Measurements from ENCODE around the gene RHEB.

RHEB gene

DNA sequence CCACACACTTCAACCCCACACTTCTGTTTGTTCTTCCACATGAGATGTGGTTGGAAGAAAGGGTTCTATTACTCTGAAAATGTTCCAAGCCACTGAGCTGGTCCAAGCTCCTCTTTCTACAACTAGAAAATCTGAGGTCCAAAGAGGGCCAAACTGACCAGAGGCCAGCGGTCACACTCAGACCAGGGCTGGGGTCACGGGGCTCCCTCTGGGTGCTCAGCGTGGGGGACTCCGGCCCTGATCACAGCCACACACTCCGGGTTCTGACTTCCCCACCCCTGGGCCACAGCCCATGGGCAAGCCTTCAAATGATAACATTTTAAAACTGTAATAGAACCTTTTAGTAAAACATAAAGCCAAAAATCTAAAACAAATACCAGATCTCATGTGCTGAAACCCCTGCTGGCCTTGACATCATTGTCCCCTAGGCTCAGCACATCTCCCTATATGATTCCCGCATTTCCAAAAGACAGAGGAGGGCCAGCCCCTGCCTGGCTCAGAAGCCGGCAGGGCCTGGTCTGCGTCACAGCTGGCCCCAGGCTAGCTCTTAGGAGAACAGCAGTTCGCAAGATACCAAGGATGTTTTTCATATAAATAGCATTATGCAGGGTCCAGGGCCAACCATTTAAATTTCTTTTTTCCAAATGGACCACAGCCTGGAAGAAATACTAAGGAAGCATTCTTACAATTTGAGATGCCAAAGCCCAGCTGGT, 83.1 kb downstream of the RHEB start:
- H3K36me3 ChIP-seq (ENCODE audit: insufficient read depth, low read length): no peaks in the 10 kb centered on the region
- H3K9ac ChIP-seq (ENCODE audit: low read depth, low read length): no peak overlapping the region
- no peaks in the 10 kb centered on the region for H3K9me3 ChIP-seq (ENCODE audit: control insufficient read depth, insufficient read depth, low read length)
- H3K4me1 ChIP-seq (ENCODE audit: insufficient read depth, low read length): peaks cover 5% of the 10 kb centered on the region; the same call in 1 of the 2 replicates

DNA sequence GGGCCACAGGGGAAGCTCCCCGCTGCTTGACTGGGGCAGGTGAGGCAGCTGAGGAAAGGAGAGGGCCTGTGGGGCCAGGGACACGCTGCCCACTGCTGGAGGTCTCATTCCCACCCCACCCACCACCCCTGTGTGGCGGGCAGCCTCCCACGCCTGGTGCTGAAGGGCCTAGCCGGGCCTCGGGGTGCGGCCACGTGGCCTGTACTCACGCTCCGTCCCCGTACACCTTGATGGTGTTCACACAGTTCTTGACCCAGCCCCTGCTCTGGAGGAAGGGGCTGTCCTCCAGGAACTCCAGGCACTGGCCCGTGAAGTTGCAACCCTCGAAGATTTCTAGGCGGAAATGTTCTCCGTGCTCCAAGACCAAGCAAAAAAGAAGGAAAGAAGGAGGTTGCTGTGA, 83.7 kb downstream of the RHEB start:
- no peaks in the 10 kb centered on the region for H3K36me3 ChIP-seq (ENCODE audit: insufficient read depth, low read length)
- no peaks in the 10 kb centered on the region for H3K4me1 ChIP-seq (ENCODE audit: insufficient read depth, low read length)
- H3K9me3 ChIP-seq (ENCODE audit: control insufficient read depth, insufficient read depth, low read length): no peaks in the 10 kb centered on the region
- no peak overlapping the region for H3K9ac ChIP-seq (ENCODE audit: low read depth, low read length)

GRCh38 chr7:151435103-151435916, 84.4 kb downstream of the RHEB start:
- Histone ChIP-seq H3K9ac (ENCODE audit: low read depth, low read length) (no peak overlapping the region), H3K9me3 (ENCODE audit: control insufficient read depth, insufficient read depth, low read length) (no peaks in the 10 kb centered on the region), H3K4me1 (ENCODE audit: insufficient read depth, low read length) (peaks cover 2% of the 10 kb centered on the region; the same call in 1 of the 2 replicates), H3K36me3 (ENCODE audit: insufficient read depth, low read length) (no peaks in the 10 kb centered on the region)

GRCh38 chr7:151434549-151434948, 85.1 kb downstream of the RHEB start:
- no peak overlapping the region for H3K9ac ChIP-seq (ENCODE audit: low read depth, low read length)
- no peaks in the 10 kb centered on the region for H3K9me3 ChIP-seq (ENCODE audit: control insufficient read depth, insufficient read depth, low read length)
- peaks cover 9% of the 10 kb centered on the region; the same call in 1 of the 2 replicates for H3K4me1 ChIP-seq (ENCODE audit: insufficient read depth, low read length)
- no peaks in the 10 kb centered on the region for H3K36me3 ChIP-seq (ENCODE audit: insufficient read depth, low read length)

DNA sequence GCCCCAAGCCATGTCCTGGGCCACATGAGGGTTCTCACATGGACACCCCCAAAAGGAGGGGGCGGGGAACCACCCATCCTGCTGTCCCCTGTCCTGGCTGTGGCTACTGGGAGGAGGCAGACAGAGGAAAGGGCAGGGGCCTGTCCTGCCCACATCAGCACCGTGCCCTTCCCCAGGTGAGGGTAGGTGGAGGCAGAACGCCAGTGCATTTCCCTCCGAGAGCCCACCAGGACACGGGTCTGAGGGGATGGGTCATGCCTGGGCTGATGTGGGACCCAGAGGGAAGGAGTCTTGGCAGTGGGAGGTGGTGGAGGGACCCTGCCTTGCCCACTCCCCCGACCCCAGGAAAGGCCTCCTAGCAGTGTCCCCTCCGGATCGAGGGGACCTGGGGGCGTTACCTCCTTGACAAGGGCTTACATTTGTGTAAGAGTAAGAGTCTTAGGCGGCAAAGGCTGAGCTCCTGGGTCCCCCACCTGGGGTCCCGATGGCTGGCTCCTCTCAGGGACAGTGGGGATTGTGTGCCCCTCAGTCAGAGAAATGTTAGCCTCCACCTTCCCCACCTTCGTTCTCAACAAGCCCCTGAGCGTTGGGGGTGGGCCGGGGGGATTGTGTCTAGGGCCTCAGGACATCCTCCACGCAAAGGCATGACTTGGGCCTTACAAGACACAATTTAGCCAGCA, 85.8 kb downstream of the RHEB start:
- Histone ChIP-seq H3K9me3 (ENCODE audit: control insufficient read depth, insufficient read depth, low read length) (no peaks in the 10 kb centered on the region), H3K9ac (ENCODE audit: low read depth, low read length) (no peak overlapping the region), H3K36me3 (ENCODE audit: insufficient read depth, low read length) (no peaks in the 10 kb centered on the region), H3K4me1 (ENCODE audit: insufficient read depth, low read length) (peaks cover 15% of the 10 kb centered on the region; the same call in 1 of the 2 replicates)

DNA sequence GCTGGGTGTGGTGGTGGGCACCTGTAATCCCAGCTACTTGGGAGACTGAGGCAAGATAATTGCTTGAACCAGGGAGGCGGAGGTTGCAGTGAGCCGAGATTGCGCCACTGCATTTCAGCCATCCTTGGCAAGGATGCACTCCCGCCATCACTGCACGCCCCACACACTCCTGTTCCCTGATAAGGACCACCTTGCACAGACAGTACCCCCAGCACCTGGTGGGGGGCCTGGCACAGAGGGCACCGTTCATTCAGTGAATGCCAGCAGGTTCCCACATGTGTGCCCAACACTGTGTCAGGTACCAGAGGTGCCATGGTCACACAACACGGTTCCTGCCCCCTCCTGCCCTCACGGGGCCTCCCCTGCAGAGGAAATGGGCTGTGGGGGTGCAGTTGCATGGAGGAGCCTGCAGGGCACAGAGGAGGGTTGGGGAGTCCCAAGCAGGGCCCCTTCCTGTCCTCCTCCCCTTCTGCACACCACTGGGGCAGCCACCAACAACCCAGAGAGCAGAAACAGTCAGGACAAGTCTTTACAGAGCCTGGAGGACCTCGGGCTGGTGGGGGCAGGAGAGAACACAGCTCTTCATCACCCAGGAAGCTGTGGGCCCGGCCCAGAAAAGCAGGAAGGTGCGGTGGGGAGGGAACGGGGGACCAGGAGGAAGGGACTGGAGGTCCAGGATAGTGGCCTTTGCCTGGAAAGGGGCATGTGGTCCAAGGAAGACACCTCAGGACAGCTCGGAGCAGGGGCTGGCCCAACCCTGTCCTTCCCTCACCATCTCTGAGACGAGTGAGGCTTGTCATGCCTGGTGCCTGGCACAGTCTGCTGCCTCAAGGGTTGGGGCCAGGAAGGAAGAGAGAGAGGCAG, 86.8 kb downstream of the RHEB start:
- H3K4me1 ChIP-seq (ENCODE audit: insufficient read depth, low read length): peaks cover 24% of the 10 kb centered on the region; the same call in 1 of the 2 replicates
- H3K36me3 ChIP-seq (ENCODE audit: insufficient read depth, low read length): no peaks in the 10 kb centered on the region
- no peak overlapping the region for H3K9ac ChIP-seq (ENCODE audit: low read depth, low read length)
- no peaks in the 10 kb centered on the region for H3K9me3 ChIP-seq (ENCODE audit: control insufficient read depth, insufficient read depth, low read length)

DNA sequence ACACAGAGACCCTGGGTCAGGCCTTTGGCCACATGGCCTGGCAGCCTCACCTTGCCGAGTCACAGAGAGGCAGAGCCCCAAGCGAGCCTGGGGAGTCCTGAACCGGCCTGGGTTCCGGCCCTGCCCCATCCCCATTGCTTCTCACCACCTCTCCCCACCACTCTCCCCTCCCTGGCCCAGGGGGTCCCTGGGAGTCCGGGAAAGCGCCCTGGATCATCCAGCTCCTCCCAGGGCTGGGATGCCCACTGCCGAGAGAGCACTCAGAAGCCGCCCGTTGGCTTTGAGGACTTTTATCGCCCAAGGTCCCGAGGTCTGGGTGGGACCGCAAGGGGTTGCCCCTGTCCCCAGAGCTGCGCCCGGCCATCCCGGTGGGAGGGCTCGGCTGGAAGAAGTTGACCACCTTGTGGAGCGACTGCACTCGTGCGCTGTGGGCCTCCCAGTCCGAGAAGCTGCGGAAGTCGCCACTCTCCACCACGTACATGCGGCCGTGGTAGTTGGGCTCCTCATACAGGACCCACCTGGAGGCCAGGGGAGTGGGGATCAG, 87.9 kb downstream of the RHEB start:
- Histone ChIP-seq H3K9me3 (ENCODE audit: control insufficient read depth, insufficient read depth, low read length) (no peaks in the 10 kb centered on the region), H3K9ac (ENCODE audit: low read depth, low read length) (no peak overlapping the region), H3K4me1 (ENCODE audit: insufficient read depth, low read length) (peaks cover 24% of the 10 kb centered on the region; the same call in 1 of the 2 replicates), H3K36me3 (ENCODE audit: insufficient read depth, low read length) (no peaks in the 10 kb centered on the region)

DNA sequence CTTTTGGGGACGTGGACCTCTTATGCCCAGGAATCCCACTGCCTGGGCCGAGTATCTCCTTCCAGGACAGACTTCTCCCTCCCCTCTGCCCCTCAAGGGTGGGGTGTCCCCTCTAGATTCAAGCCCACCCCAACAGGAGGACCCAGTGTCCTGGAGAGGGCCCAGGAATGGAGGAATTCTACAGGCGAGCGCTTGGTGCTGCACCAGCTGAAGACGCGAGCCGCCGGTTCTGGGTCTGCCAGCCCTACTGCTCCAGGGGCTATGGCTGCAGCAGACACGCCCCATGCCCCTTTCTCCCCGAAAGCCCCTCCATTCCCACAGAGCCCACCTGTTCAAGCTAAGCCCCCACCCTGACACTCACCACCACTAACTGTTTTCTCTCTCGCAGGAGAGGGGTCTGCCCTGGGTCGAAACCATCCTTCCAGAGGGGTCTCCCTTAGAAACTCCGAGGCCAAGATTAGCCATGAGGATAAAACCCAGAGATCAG, 88.4 kb downstream of the RHEB start:
- no peak overlapping the region for H3K9ac ChIP-seq (ENCODE audit: low read depth, low read length)
- no peaks in the 10 kb centered on the region for H3K9me3 ChIP-seq (ENCODE audit: control insufficient read depth, insufficient read depth, low read length)
- peaks cover 24% of the 10 kb centered on the region; the same call in 1 of the 2 replicates for H3K4me1 ChIP-seq (ENCODE audit: insufficient read depth, low read length)
- H3K36me3 ChIP-seq (ENCODE audit: insufficient read depth, low read length): no peaks in the 10 kb centered on the region

DNA sequence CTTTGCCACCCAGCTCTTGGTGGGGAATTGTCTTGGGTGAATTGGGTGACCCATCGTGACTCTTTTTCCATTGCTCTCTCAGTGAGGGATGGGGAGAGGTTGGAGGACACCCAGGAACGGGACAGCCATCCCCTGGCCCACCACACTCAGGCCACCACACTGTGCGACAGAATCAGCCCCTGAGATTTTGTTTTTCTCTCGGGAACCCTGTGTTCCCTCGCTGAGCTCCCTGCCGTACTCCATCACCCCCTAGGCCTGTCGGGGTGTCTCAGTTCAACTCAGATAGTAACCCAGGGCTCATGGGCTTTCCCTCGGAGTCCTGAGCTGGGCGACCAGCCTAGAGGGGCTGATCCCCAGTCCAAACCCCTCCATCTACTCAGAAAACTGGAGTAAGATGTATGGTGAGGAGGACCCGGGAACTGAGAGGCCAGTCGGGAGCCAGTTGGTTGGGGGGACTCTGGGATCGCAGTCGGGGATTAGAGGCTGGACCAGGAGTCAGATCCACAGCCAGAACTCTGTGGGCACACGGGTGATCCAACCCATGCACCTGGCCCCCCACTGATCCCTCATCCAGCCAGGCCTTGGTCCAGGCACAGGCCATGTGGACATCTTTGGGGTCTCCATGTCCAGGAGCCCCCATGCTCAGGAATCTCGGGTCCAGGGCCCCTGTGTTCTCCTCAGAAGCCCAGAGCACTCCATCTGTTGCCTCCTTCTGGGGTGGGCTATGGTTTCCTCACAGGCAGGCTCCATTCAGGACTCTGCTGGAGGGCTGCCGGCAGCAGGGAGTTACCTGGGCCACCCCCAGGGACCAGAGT, 89.1 kb downstream of the RHEB start:
- Histone ChIP-seq H3K9ac (ENCODE audit: low read depth, low read length) (no peak overlapping the region), H3K9me3 (ENCODE audit: control insufficient read depth, insufficient read depth, low read length) (no peaks in the 10 kb centered on the region), H3K36me3 (ENCODE audit: insufficient read depth, low read length) (no peaks in the 10 kb centered on the region), H3K4me1 (ENCODE audit: insufficient read depth, low read length) (peaks cover 24% of the 10 kb centered on the region; the same call in 1 of the 2 replicates)

GRCh38 chr7:151429560-151430331, 89.9 kb downstream of the RHEB start:
- Histone ChIP-seq H3K9me3 (ENCODE audit: control insufficient read depth, insufficient read depth, low read length) (no peaks in the 10 kb centered on the region), H3K4me1 (ENCODE audit: insufficient read depth, low read length) (peaks cover 24% of the 10 kb centered on the region; the same call in 1 of the 2 replicates), H3K9ac (ENCODE audit: low read depth, low read length) (no peak overlapping the region), H3K36me3 (ENCODE audit: insufficient read depth, low read length) (no peaks in the 10 kb centered on the region)

DNA sequence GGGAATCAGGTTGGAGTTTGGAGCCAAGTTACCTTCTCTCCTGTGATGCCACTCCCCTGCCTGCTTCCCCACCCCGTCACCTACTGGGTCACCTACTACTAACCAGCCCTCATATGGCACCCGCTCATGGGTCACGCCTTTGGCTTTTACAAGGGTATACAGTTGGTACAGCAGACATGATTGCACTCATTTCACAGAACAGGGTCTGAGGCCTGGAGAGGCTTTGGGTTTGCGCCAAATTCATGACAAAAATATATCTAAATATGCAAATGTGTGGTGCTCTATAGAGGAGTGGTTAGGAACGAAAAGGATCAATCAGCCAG, 90.5 kb downstream of the RHEB start:
- no peaks in the 10 kb centered on the region for H3K36me3 ChIP-seq (ENCODE audit: insufficient read depth, low read length)
- no peak overlapping the region for H3K9ac ChIP-seq (ENCODE audit: low read depth, low read length)
- H3K4me1 ChIP-seq (ENCODE audit: insufficient read depth, low read length): peaks cover 24% of the 10 kb centered on the region; the same call in 1 of the 2 replicates
- no peaks in the 10 kb centered on the region for H3K9me3 ChIP-seq (ENCODE audit: control insufficient read depth, insufficient read depth, low read length)

DNA sequence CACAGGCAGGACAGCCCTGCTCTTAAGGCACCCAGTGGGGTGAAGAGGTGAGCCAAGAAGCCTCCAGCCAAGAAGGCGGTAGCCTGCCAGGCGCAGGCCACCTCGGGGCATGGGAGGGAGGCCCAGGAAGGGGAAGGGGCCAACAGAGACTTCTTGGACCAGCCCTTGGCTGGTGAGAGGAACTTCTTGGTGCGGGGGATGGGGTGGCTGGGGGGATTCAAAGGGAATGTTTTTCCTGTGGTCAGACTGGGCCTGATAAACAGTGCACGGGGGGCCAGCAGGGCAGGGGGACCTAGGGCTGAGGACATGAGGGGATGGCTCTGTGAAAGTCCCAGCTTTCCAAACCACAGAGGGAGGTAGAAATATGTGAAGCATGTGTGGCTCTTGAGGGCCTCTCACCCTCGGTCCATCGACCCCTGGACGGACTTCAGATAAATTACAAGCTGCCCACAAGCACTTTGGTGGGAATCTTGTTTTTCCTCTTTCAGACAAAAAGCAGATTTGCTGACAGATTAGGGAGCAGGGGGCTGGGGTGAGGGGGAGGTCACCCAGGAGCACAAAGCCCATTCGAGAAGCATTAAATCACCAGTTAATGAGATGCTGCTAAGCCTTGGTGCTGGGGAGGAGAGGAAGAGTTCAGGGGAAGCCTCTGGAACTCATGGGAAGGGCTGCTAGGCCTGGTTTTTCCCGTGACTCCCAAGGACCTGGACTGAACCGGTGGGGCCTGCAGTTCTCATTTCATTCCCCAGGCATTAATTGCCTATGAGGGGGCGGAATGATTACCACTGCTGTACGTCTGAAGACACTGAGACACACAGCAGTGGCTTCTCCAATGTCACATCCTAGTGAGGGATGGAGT, 91.1 kb downstream of the RHEB start:
- Histone ChIP-seq H3K36me3 (ENCODE audit: insufficient read depth, low read length) (no peaks in the 10 kb centered on the region), H3K9ac (ENCODE audit: low read depth, low read length) (no peak overlapping the region), H3K4me1 (ENCODE audit: insufficient read depth, low read length) (peaks cover 24% of the 10 kb centered on the region; the same call in 1 of the 2 replicates), H3K9me3 (ENCODE audit: control insufficient read depth, insufficient read depth, low read length) (no peaks in the 10 kb centered on the region)
